KMS-11 (cell line): Measurements from ENCODE around the gene TLK1.

Experiments
- H2AFZ ChIP-seq: fragments of 200-600 bp; sonication (generic); 2 replicates; pipeline ENCODE4 v1.6.1; 2016; ENCODE audit warnings: antibody characterized with exemption, mixed run types, low read depth
- H3K27ac ChIP-seq: fragments of 200-600 bp; sonication (generic); 2 replicates; pipeline ENCODE4 v1.6.1; 2016; ENCODE audit warnings: mild to moderate bottlenecking, mixed run types
- H3K27me3 ChIP-seq: fragments of 200-600 bp; sonication (generic); 2 replicates; pipeline ENCODE4 v1.6.1; 2017; ENCODE audit warnings: mild to moderate bottlenecking, low read depth, mixed run types, moderate library complexity; ENCODE audit not compliant: insufficient read depth
- H3K36me3 ChIP-seq: fragments of 200-600 bp; sonication (generic); 2 replicates; pipeline ENCODE4 v1.6.1; 2017; ENCODE audit warnings: mild to moderate bottlenecking, mixed run types; ENCODE audit not compliant: insufficient read depth
- H3K4me1 ChIP-seq: fragments of 200-600 bp; sonication (generic); 2 replicates; pipeline ENCODE4 v1.6.1; 2016; ENCODE audit warnings: mild to moderate bottlenecking, low read depth, mixed run types; ENCODE audit not compliant: poor library complexity, severe bottlenecking
- H3K4me2 ChIP-seq: fragments of 200-600 bp; sonication (generic); 2 replicates; pipeline ENCODE4 v1.7.0; 2016; ENCODE audit warnings: mild to moderate bottlenecking, mixed run types
- H3K4me3 ChIP-seq: fragments of 200-600 bp; sonication (generic); IDR thresholded peaks from 2 replicates; pipeline ENCODE4 v1.6.1; 2017; ENCODE audit warnings: low read depth, low read length, mixed read lengths; ENCODE audit not compliant: insufficient read depth
- H3K79me2 ChIP-seq: fragments of 200-600 bp; sonication (generic); 2 replicates; pipeline ENCODE4 v1.6.1; 2016; ENCODE audit warnings: low read depth, mixed run types; ENCODE audit not compliant: insufficient read depth
- H3K9ac ChIP-seq: fragments of 200-600 bp; sonication (generic); 2 replicates; pipeline ENCODE4 v1.6.1; 2016; ENCODE audit warnings: mild to moderate bottlenecking, mixed run types
- H4K20me1 ChIP-seq: fragments of 200-600 bp; sonication (generic); 2 replicates; pipeline ENCODE4 v1.6.1; 2016; ENCODE audit warnings: mild to moderate bottlenecking, mixed run types; ENCODE audit not compliant: insufficient read depth
- CTCF ChIP-seq: fragments of 200-600 bp; sonication (generic); conservative IDR thresholded peaks from 2 replicates; pipeline ENCODE4 v1.6.1; 2017; ENCODE audit warnings: low read depth, mild to moderate bottlenecking, antibody characterized with exemption, low read length, moderate library complexity, mixed read lengths

Gene TLK1

DNA sequence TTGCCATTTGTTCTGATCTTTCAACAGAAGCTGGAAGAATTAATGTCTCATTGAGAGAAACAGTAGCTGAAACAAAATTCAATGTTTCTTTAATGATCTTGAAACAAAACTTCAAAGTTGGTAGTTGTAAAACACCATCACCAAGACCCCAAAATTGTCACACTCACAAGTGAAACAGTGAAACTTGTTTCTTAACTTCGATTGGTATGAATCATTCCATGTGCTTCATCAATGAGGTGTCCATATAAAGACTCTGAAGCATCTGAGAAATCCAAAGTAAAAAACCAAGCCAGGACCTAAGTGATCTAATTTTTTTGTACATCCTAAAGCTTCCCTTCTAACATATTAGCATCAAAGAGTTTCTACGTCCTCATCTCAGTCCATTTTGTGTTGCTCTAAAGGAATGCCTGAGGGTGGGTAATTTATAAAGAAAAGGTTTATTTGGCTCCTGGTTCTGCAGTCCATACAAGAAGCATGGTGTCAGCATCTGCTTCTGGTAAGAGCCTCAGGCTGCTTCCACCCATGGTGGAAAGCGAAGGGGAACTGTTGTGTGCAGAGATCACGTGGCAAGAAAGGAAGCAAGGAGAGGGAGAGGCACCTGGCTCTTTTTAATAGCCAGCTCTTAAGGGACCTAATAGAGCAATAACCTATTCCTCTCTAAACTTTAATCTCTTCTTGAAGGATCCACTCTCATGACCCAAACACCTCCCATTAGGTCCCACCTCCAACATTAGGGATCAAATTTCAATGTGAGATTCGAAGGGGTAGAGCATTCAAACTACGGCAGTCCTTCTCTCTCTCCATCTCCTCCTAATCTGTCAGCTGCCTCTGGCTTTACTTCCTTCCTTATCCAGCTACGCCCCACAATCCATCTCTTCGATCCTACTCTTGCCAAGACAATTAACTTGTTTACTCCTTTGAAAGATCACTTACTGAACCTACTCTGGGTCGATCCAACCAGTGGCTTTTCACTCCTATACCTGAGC lies 20.7 kb upstream of the TLK1 start:
- no peak for TF ChIP-seq CTCF
- Histone ChIP-seq H3K4me2 (no peak overlapping the region), H3K4me3 (no peak overlapping the region), H4K20me1 (no peaks in the 10 kb centered on the region), H3K36me3 (no peaks in the 10 kb centered on the region), H3K27me3 (no peaks in the 10 kb centered on the region), H2AFZ (no peak overlapping the region), H3K9ac (no peak overlapping the region), H3K79me2 (no peaks in the 10 kb centered on the region), H3K4me1 (no peaks in the 10 kb centered on the region), H3K27ac (no peak overlapping the region)

- Histone ChIP-seq H3K9ac (no peak overlapping the region), H3K79me2 (no peaks in the 10 kb centered on the region), H2AFZ (no peak overlapping the region), H3K4me3 (no peak overlapping the region), H3K27ac (no peak overlapping the region), H4K20me1 (no peaks in the 10 kb centered on the region), H3K4me1 (no peaks in the 10 kb centered on the region), H3K4me2 (no peak overlapping the region), H3K27me3 (no peaks in the 10 kb centered on the region), H3K36me3 (no peaks in the 10 kb centered on the region)
- no peak for TF ChIP-seq CTCF
Measured at GRCh38 chr2:171180229-171180930, 19.7 kb upstream of the TLK1 start.

DNA sequence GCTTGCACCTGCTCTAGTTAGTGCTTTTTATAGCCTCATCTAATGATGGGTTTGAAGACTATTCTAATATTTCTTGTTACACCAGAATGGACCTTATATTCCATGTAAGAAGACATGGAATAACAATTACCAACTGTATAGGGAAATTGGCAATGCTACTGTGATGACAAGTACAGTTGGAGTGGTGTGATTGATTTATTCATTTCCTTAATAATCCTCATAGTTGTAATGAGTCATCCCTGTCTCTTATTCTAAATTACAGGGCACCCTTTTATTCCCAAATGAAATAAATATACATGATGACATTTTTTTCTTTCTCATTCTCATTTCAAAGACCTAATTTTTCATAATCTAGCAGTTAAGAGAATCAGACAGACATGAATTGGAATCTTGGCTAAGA lies 18.3 kb upstream of the TLK1 start:
- H2AFZ ChIP-seq: no peak overlapping the region
- no peak overlapping the region for H3K9ac ChIP-seq
- H3K27me3 ChIP-seq: no peaks in the 10 kb centered on the region
- no peaks in the 10 kb centered on the region for H3K4me1 ChIP-seq
- no peak for TF ChIP-seq CTCF
- no peak overlapping the region for H3K27ac ChIP-seq
- no peaks in the 10 kb centered on the region for H3K79me2 ChIP-seq
- H3K36me3 ChIP-seq: no peaks in the 10 kb centered on the region
- H3K4me3 ChIP-seq: no peak overlapping the region
- no peaks in the 10 kb centered on the region for H4K20me1 ChIP-seq
- no peak overlapping the region for H3K4me2 ChIP-seq

DNA sequence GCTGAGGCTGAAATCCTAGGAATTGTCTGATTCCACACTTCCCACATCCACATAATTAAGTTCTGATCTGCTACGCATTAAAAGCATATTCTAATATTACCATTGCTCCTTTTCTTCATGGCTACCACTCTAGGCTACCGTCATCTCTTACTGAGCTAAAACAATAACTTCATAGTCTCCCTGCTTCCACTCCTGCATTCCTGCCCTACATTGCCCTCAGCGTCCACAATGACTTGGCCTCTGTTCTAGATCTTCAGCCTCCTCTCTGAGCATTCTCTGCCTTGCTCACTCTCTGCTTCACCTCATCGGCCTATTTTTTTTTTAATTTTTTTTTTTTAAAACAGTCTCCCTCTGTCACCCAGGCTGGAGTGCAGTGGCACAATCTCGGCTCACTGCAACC lies 15.8 kb upstream of the TLK1 start:
- Histone ChIP-seq H3K36me3 (no peaks in the 10 kb centered on the region), H3K4me2 (no peak overlapping the region), H2AFZ (no peak overlapping the region), H3K4me3 (no peak overlapping the region), H3K4me1 (no peaks in the 10 kb centered on the region), H3K27ac (no peak overlapping the region), H3K79me2 (no peaks in the 10 kb centered on the region), H3K9ac (no peak overlapping the region), H3K27me3 (no peaks in the 10 kb centered on the region), H4K20me1 (no peaks in the 10 kb centered on the region)
- TF ChIP-seq CTCF: no peak
